Panc1 (cell line): ENCODE data around the gene OR14I1.

ENCODE experiments used
- SIN3A ChIP-seq: IDR thresholded peaks from 2 replicates; pipeline ENCODE4 v1.6.1; 2012; ENCODE audit warnings: low read depth, mild to moderate bottlenecking, low read length, moderate library complexity, borderline replicate concordance; ENCODE audit not compliant: insufficient read depth
- TF ChIP-seq, protein P1 (sequence below): fragments of 450-650 bp; IDR thresholded peaks from 2 replicates; pipeline ENCODE4 v1.5.1; 2017; ENCODE audit warnings: mild to moderate bottlenecking

DNA sequence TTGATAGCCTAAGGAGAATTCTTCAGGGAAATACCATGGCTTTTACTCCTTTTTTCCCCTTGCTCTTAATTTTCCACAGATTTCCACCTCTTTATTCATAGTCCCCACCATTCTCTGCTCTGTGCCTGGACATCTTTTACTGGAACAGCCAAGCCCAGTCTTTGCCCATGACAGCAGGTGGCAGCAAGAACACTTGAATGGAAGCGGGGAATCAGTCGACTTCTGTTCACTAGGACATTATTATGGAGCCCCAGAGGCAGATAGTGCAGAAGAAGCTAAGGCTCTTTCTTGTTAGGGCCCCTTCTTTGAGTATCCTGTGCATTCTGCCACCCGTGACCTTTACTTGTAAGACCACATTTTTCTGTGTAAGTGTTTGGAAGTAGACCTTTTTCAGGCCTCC lies 6.3 kb downstream of the OR14I1 start:
- TF ChIP-seq, protein P1, sequence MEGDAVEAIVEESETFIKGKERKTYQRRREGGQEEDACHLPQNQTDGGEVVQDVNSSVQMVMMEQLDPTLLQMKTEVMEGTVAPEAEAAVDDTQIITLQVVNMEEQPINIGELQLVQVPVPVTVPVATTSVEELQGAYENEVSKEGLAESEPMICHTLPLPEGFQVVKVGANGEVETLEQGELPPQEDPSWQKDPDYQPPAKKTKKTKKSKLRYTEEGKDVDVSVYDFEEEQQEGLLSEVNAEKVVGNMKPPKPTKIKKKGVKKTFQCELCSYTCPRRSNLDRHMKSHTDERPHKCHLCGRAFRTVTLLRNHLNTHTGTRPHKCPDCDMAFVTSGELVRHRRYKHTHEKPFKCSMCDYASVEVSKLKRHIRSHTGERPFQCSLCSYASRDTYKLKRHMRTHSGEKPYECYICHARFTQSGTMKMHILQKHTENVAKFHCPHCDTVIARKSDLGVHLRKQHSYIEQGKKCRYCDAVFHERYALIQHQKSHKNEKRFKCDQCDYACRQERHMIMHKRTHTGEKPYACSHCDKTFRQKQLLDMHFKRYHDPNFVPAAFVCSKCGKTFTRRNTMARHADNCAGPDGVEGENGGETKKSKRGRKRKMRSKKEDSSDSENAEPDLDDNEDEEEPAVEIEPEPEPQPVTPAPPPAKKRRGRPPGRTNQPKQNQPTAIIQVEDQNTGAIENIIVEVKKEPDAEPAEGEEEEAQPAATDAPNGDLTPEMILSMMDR, result peak; percentile 54
- no peak for TF ChIP-seq SIN3A
